Measurements from ENCODE around the gene COX17.

COX17 gene

GRCh38 chr3:119620899-119621298 lies 56.3 kb downstream of the COX17 start:
- DNase-seq (ENCODE audit: low spot score), result no peak

Data from CD4-positive, alpha-beta T cell treated with Interleukin-6 at 100 ng/mL for 8 hours (primary cell).